ENCODE measurements around the gene RPS2.
A peak's percentile ranks its signal among the peaks of the same experiment; 100 is the strongest.

Gene RPS2

DNA sequence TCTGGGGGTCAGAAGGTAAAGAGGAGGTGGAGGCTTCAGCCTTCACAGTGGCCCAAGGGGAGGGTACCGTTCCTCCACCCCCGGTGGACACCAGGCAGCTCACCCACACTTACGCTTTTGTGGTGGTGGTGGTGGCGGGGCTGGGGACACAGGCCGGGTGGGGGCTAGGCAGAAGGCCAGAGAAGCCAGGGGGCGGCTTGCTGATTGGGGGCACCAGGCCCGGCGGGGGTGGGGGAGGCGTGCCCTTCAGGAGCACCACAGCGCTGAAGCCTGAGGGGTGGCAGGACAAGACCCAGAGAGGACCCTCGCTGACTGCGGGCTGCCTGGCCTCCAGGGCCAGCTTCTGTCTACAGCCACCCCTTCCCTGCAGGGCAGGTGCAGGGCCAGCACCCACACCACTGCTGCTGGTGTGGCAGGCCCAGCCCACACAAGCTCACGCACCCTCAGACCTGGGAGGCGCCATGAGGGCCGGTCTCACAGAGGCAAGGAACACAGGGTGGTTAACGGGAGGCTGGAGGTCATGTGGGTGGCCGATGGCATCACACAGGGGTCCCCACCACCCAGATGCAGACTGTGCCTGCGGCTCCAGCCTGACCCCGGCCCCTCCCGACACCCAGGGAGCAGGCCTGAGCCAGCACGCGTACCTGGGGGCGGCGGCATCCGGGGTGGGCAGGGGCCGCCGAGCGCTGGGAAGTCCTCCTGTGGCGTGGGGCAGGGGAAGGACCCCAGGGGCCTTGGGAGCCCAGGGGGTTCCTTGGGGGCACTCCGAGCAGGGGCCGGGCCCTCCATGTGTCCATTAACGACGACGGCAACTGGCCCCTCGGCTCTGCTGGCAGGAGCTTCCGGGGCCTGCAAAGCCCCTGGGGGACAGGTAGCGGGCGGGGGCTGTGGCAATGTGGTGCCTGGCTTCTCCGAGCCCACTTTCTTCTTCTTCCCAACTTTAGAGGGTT is 34.5 kb upstream of the RPS2 start:
- DNase-seq = no peak

GRCh38 chr16:1998360-1998835 is 33.8 kb upstream of the RPS2 start:
- DNase-seq = no peak

GRCh38 chr16:1997494-1998359 is 33.1 kb upstream of the RPS2 start:
- DNase-seq = no peak

GRCh38 chr16:1993731-1994131 is 29.1 kb upstream of the RPS2 start:
- DNase-seq = no peak

- no peak for DNase-seq
Observed at GRCh38 chr16:1992704-1993317, 28.2 kb upstream of the RPS2 start.

- DNase-seq = peak; percentile 94 to 99 (median 96)
Observed at GRCh38 chr16:1991948-1992703, 27.5 kb upstream of the RPS2 start.

GRCh38 chr16:1991588-1991947 is 26.9 kb upstream of the RPS2 start:
- DNase-seq = no peak

DNA sequence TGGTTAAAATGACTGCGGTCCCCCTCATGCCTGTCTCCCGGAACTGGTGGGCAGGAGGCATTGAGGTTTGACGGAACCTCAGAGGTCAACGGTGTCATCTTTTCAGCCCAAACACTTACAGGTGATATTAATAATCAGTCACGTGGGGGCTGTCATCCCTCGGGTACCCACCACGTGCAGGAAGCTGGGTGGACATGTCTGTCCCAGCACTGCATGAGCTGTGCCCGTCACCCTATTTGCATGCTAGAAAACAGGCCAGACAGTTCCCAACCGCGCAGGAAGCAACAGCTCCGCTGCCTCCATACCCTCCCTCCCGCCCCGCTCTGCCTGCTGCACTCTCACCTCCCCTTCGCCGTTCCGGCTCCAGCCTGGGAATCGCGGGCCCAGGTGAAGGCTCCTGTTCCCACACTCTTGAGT is 26.5 kb upstream of the RPS2 start:
- peak in 3 of 4 experiments; percentile 19 to 36 (median 30) for DNase-seq

DNA sequence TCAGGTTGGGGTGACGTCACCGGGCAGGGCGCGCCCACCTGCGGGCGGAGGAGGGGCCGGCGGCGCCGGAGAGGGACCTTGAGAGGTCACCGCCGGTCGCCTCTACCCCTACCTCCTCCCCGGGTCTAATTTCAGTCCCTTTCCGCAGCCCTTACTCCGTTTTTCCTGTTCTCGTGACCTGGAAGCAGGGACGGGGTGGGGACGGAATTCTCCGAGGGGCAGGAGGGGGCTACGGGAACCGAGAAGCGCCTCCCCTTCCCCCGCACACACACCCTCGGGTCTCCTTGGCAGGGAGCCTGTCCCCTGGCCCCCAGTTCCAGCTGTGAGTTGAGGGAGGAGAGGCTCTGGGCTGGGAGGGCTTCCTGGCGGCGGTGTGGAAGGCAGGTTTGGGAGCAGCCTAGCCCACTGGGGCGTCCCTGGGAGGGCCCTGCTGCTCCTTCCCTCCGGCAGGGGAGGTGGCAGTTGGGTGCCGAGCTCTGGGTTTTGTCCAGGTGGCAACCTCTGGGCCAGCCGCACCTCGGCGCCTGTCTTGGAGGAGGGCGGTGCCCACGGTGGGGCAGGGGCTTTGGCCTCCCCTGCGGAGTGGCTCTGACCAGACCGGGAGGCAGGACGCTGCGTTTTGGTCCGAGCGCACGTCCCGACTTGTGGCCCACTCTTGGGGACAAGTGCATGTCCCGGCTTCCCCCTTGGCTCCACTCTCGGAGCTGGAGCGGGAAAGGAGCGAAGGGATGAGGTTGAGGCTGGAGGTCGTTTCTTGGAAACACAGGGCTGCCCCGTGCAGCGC is 25.9 kb upstream of the RPS2 start:
- no peak for DNase-seq

- no peak for DNase-seq
Observed at GRCh38 chr16:1990101-1990350, 25.4 kb upstream of the RPS2 start.

DNA sequence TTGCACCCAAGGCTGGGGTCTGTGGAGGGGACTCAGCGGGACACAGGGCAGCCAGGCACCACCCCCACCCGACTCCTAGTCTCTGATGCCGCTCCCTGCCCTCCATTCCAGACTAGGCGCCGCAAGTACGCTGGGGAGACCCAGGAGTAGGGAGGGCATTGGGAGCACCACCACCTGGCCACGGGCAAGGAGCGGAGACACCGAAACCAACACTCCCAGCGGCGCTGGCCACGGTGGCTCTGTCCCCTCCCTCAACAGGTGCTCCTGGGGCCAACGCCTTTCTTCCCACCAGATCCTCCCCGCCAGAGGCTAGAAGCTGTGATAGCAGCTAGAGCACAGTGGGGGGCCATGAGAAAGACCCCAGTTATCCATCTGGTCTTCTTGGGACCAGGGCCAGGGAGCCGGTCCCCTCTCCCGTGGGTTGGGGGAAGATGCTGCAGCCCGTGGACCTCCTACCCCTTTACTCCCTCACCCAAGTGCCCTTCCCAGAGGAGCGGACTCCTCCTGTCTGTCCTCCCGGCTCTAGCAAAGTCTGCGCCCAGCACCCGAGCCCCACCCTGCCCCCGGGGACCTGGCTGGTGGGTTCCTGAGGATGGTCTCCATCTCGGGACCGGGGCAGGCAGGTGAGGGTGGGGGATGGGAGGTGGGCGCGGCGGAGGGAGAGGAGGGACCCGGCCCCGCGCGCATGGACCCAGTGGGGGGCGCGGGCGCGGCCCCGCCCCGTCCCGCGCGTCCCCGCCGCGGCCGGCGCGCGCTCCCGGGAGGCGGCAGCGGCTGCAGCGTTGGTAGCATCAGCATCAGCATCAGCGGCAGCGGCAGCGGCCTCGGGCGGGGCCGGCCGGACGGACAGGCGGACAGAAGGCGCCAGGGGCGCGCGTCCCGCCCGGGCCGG is 24.8 kb upstream of the RPS2 start, which contains the start of gene SYNGR3:
Gene SYNGR3, plus strand, starts transcription at position 762 of the 892 bp plus-strand sequence. CDS start 133 bp downstream, outside the sequence.
- DNase-seq = peak in 1 of 4 experiments; percentile 43

DNA sequence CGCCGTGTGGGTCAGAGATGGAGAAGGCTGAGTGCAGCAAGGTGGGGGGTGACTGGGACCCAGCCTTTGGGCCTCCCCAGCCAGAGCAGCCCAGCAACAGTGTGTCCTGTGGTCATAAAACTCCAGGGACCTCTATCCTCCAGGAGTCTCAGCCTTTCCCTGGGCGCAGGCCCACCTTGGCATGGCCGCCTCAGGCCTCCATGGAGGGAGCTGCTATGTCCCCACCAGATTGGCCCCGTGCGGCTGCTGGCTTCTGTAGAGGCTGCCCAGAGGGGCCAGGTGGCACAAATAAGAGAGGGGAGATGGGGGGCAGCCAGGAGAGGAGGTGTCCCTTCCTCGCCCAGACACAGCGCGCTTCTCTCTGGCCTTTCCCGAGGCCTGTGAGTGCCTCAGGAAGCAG is 22.6 kb upstream of the RPS2 start:
- DNase-seq = no peak

- DNase-seq = no peak
Observed at GRCh38 chr16:1985466-1986150, 21.0 kb upstream of the RPS2 start.

GRCh38 chr16:1984347-1985225 is 20.0 kb upstream of the RPS2 start:
- DNase-seq = peak in 2 of 4 experiments; percentile 21 to 41

DNA sequence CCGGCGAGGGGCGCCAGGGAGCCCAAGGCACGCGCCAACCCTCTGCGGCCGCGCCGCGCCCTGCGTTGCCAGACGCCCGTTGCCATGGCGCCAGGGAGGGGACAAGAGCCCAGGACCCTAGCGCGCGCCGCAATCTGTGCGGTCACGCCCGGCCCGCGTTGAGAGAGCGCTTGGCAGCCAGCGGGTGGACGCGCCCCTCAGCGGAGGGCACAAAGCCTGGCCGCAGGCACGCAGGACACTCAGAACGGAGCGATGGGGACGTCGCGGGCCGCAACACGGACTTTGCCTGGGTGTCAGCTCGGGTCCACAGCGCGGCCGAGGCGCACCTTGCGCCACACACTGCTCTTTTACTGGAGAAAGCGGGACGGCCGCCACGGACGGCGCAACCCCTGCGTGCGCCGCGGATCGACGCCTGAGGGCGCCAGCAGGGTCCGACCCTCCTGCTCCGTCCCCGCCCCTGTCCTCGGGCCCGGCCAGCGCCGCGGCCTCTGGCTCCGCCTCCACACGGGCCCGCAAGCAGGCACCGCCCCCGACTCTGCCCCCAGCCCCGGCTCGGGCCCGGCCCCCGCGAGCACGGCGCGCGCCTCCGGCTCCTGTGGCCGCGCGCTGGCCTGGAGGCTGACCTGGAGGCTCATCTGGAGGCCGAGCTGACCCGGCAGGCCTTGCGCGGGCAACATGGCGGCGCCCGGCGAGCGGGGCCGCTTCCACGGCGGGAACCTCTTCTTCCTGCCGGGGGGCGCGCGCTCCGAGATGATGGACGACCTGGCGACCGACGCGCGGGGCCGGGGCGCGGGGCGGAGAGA is 19.1 kb upstream of the RPS2 start, which contains the start of gene GFER:
Gene GFER, plus strand, starts transcription at position 650 of the 803 bp plus-strand sequence. Its CDS starts 26 bp downstream, at position 676.
- peak; percentile 93 to 98 (median 96) for DNase-seq

GRCh38 chr16:1982991-1983543 is 18.4 kb upstream of the RPS2 start:
- DNase-seq = no peak

GRCh38 chr16:1982013-1982433 is 17.4 kb upstream of the RPS2 start:
- no peak for DNase-seq
